ENCODE measurements around the gene CLP1. TPM values are rescaled to one million over a fixed set of nuclear protein-coding genes. Genes with fewer than 3 reads are reported as not detected.
"Not testable (repeated sequence)": the region's sequence is repeated elsewhere in the genome, so short reads cannot be mapped to it uniquely, and the experiment has no call there.

CLP1 gene
- total and polyA plus RNA-seq, 7 experiments from 2014 or later = 10.1 to 18.5 (median 13.3) TPM

GRCh38 chr11:57675176-57675941 is 17.8 kb downstream of the CLP1 start:
- H3K27ac Mint-ChIP-seq = peak overlapping the region in 6 of 9 donors; percentile 24 to 74 (median 62)
- Histone ChIP-seq H3K27ac (ENCODE audit: low read depth, low read length) (peak overlapping the region; percentile 24), H3K4me1 (ENCODE audit: control insufficient read depth in 2 of 2, insufficient read depth in 2 of 2, low read length in 2 of 2) (peaks cover 19 to 46% of the 10 kb centered on the region in 2 donors), H3K9me3 (ENCODE audit: control insufficient read depth in 2 of 3, low read length in 3 of 3) (no peaks in the 10 kb centered on the region), H3K27me3 (ENCODE audit: control insufficient read depth in 2 of 2, insufficient read depth in 2 of 2, low read length in 2 of 2) (no peaks in the 10 kb centered on the region), H3K36me3 (ENCODE audit: control insufficient read depth in 2 of 3, insufficient read depth in 3 of 3, low read length in 3 of 3) (peaks cover 6 to 59% (median 17%) of the 10 kb centered on the region in 3 experiments), H3K4me3 (ENCODE audit: low read length) (no peak overlapping the region)
- no peaks in the 10 kb centered on the region for H3K9me3 Mint-ChIP-seq
- H3K4me3 Mint-ChIP-seq = peak overlapping the region in 7 of 10 donors; percentile 13 to 84 (median 58)
- no peaks in the 10 kb centered on the region for H3K27me3 Mint-ChIP-seq
- ChIA-PET POLR2A (interaction anchor here (1.3 to 1.9 kb wide), 2 partner anchors 23 to 37 kb away, joined by 3 to 4 read pairs; partner anchors contain the start of genes MED19 and TMX2), CTCF (interaction anchor here (0.8 to 1.0 kb wide), 2 partner anchors 27 to 125 kb away, joined by 3 to 4 read pairs; no protein-coding TSS in a partner anchor)
- intact Hi-C loops (cut with micrococcal nuclease) = no loop called here
- H3K4me1 Mint-ChIP-seq = peaks cover 40 to 90% (median 84%) of the 10 kb centered on the region in 7 donors
- DNase-seq (no peak), ATAC-seq (no peak)
- H3K36me3 Mint-ChIP-seq = peaks cover 8 to 32% (median 20%) of the 10 kb centered on the region in 5 donors

- POLR2A ChIA-PET = no interaction called here
- Mint-ChIP-seq H3K4me3 (no peak overlapping the region), H3K27me3 (no peaks in the 10 kb centered on the region), H3K27ac (no peak overlapping the region), H3K36me3 (peaks cover 5 to 31% (median 26%) of the 10 kb centered on the region in 5 donors), H3K9me3 (no peaks in the 10 kb centered on the region), H3K4me1 (peaks cover 36 to 80% (median 68%) of the 10 kb centered on the region in 7 donors)
- ATAC-seq = no peak
- Histone ChIP-seq H3K36me3 (ENCODE audit: control insufficient read depth in 2 of 3, insufficient read depth in 3 of 3, low read length in 3 of 3) (peaks cover 3 to 66% (median 10%) of the 10 kb centered on the region in 3 experiments), H3K27ac (ENCODE audit: low read depth, low read length) (no peak overlapping the region), H3K9me3 (ENCODE audit: control insufficient read depth in 2 of 3, low read length in 3 of 3) (no peaks in the 10 kb centered on the region), H3K4me3 (ENCODE audit: low read length) (no peak overlapping the region), H3K4me1 (ENCODE audit: control insufficient read depth in 2 of 2, insufficient read depth in 2 of 2, low read length in 2 of 2) (peaks cover 11 to 40% of the 10 kb centered on the region in 2 donors), H3K27me3 (ENCODE audit: control insufficient read depth in 2 of 2, insufficient read depth in 2 of 2, low read length in 2 of 2) (no peaks in the 10 kb centered on the region)
- DNase-seq = no peak
- CTCF ChIA-PET = interaction anchor here (0.6 kb wide), 1 partner anchor 41 kb away, joined by 3 read pairs; no protein-coding TSS in a partner anchor
- intact Hi-C loops (cut with micrococcal nuclease) = no loop called here
These were observed 21.8 kb downstream of the CLP1 start for GRCh38 chr11:57679396-57679795.

- H3K4me1 ChIP-seq (ENCODE audit: control insufficient read depth in 2 of 2, insufficient read depth in 2 of 2, low read length in 2 of 2) = peaks cover 5 to 36% of the 10 kb centered on the region in 2 donors
- intact Hi-C loops (cut with micrococcal nuclease) = no loop called here
- Mint-ChIP-seq H3K36me3 (peaks cover 4 to 28% (median 27%) of the 10 kb centered on the region in 5 donors), H3K27me3 (no peaks in the 10 kb centered on the region), H3K4me3 (peak overlapping the region in 7 of 10 donors; percentile 8 to 54 (median 26)), H3K9me3 (no peaks in the 10 kb centered on the region), H3K27ac (peak overlapping the region in 8 of 9 donors; percentile 36 to 76 (median 46)), H3K4me1 (peaks cover 34 to 69% (median 57%) of the 10 kb centered on the region in 7 donors)
- H3K27ac ChIP-seq (ENCODE audit: low read depth, low read length) = no peak overlapping the region
- H3K4me3 ChIP-seq (ENCODE audit: low read length) = no peak overlapping the region
- DNase-seq = no peak
- ChIA-PET POLR2A (interaction anchor here (0.9 kb wide), 1 partner anchor 13 kb away, joined by 3 read pairs; no protein-coding TSS in a partner anchor), CTCF (interaction anchor here (0.7 kb wide), 1 partner anchor 188 kb away, joined by 4 read pairs; no protein-coding TSS in a partner anchor)
- no peak for ATAC-seq
- H3K27me3 ChIP-seq (ENCODE audit: control insufficient read depth in 2 of 2, insufficient read depth in 2 of 2, low read length in 2 of 2) = no peaks in the 10 kb centered on the region
- no peaks in the 10 kb centered on the region for H3K9me3 ChIP-seq (ENCODE audit: control insufficient read depth in 2 of 3, low read length in 3 of 3)
- H3K36me3 ChIP-seq (ENCODE audit: control insufficient read depth in 2 of 3, insufficient read depth in 3 of 3, low read length in 3 of 3) = peaks cover 0 to 66% (median 13%) of the 10 kb centered on the region in 3 experiments
These were observed 23.0 kb downstream of the CLP1 start for GRCh38 chr11:57680552-57680874.

GRCh38 chr11:57681168-57681567 is 23.6 kb downstream of the CLP1 start:
- no peak for ATAC-seq
- no peaks in the 10 kb centered on the region for H3K9me3 ChIP-seq (ENCODE audit: control insufficient read depth in 2 of 3, low read length in 3 of 3)
- peaks cover 0 to 67% (median 13%) of the 10 kb centered on the region in 3 experiments for H3K36me3 ChIP-seq (ENCODE audit: control insufficient read depth in 2 of 3, insufficient read depth in 3 of 3, low read length in 3 of 3)
- POLR2A ChIA-PET = interaction anchor here (0.9 kb wide), 1 partner anchor 12 kb away, joined by 3 read pairs; no protein-coding TSS in a partner anchor
- Mint-ChIP-seq H3K27me3 (no peaks in the 10 kb centered on the region), H3K4me1 (peaks cover 28 to 62% (median 50%) of the 10 kb centered on the region in 7 donors), H3K36me3 (peaks cover 4 to 27% (median 26%) of the 10 kb centered on the region in 5 donors), H3K9me3 (no peaks in the 10 kb centered on the region), H3K4me3 (peak overlapping the region in 4 of 10 donors; percentile 10 to 54 (median 36)), H3K27ac (peak overlapping the region in 7 of 9 donors; percentile 14 to 76 (median 59))
- no peak overlapping the region for H3K27ac ChIP-seq (ENCODE audit: low read depth, low read length)
- CTCF ChIA-PET = interaction anchor here (0.7 to 0.9 kb wide), 2 partner anchors 11 to 188 kb away, joined by 3 to 4 read pairs; no protein-coding TSS in a partner anchor
- peaks cover 4 to 31% of the 10 kb centered on the region in 2 donors for H3K4me1 ChIP-seq (ENCODE audit: control insufficient read depth in 2 of 2, insufficient read depth in 2 of 2, low read length in 2 of 2)
- H3K27me3 ChIP-seq (ENCODE audit: control insufficient read depth in 2 of 2, insufficient read depth in 2 of 2, low read length in 2 of 2) = no peaks in the 10 kb centered on the region
- intact Hi-C loops (cut with micrococcal nuclease) = no loop called here
- no peak for DNase-seq
- H3K4me3 ChIP-seq (ENCODE audit: low read length) = no peak overlapping the region

GRCh38 chr11:57690474-57690873 is 32.9 kb downstream of the CLP1 start:
- peaks cover 13 to 39% (median 32%) of the 10 kb centered on the region in 5 donors for H3K36me3 Mint-ChIP-seq
- POLR2A ChIA-PET = not testable (repeated sequence)

GRCh38 chr11:57698843-57699365 is 41.3 kb downstream of the CLP1 start:
- Mint-ChIP-seq H3K36me3 (peaks cover 0 to 34% (median 25%) of the 10 kb centered on the region in 5 donors), H3K4me1 (no peaks in the 10 kb centered on the region), H3K27ac (no peak overlapping the region), H3K9me3 (peaks cover 0 to 1% (median 0%) of the 10 kb centered on the region in 11 donors), H3K4me3 (no peak overlapping the region), H3K27me3 (no peaks in the 10 kb centered on the region)
- CTCF ChIA-PET = no interaction called here
- Histone ChIP-seq H3K27ac (ENCODE audit: low read depth, low read length) (no peak overlapping the region), H3K27me3 (ENCODE audit: control insufficient read depth in 2 of 2, insufficient read depth in 2 of 2, low read length in 2 of 2) (no peaks in the 10 kb centered on the region), H3K36me3 (ENCODE audit: control insufficient read depth in 2 of 3, insufficient read depth in 3 of 3, low read length in 3 of 3) (peaks cover 28 to 83% (median 36%) of the 10 kb centered on the region in 3 experiments), H3K4me3 (ENCODE audit: low read length) (no peak overlapping the region), H3K4me1 (ENCODE audit: control insufficient read depth in 2 of 2, insufficient read depth in 2 of 2, low read length in 2 of 2) (no peaks in the 10 kb centered on the region), H3K9me3 (ENCODE audit: control insufficient read depth in 2 of 3, low read length in 3 of 3) (no peaks in the 10 kb centered on the region)
- DNase-seq = no peak
- ATAC-seq = peak; percentile 34
- POLR2A ChIA-PET = interaction anchor here (0.8 kb wide), 1 partner anchor 23 kb away, joined by 3 read pairs; no protein-coding TSS in a partner anchor
- intact Hi-C loops (cut with micrococcal nuclease) = no loop called here

More at GRCh38 chr11:57690474-57690873, 32.9 kb downstream of the CLP1 start:
- DNase-seq; H3K4me1 Mint-ChIP-seq; H3K9me3 Mint-ChIP-seq; ATAC-seq; H3K27me3 ChIP-seq (ENCODE audit: control insufficient read depth in 2 of 2, insufficient read depth in 2 of 2, low read length in 2 of 2); H3K9me3 ChIP-seq (ENCODE audit: control insufficient read depth in 2 of 3, low read length in 3 of 3); CTCF ChIA-PET; H3K4me3 Mint-ChIP-seq; H3K27ac ChIP-seq (ENCODE audit: low read depth, low read length); intact Hi-C loops (cut with micrococcal nuclease); H3K4me3 ChIP-seq (ENCODE audit: low read length); H3K27ac Mint-ChIP-seq; H3K4me1 ChIP-seq (ENCODE audit: control insufficient read depth in 2 of 2, insufficient read depth in 2 of 2, low read length in 2 of 2); H3K27me3 Mint-ChIP-seq: not testable (repeated sequence)
- H3K36me3 ChIP-seq (ENCODE audit: control insufficient read depth in 2 of 3, insufficient read depth in 3 of 3, low read length in 3 of 3) = peaks cover 33 to 87% (median 41%) of the 10 kb centered on the region in 3 experiments

Data from naive thymus-derived CD4-positive, alpha-beta T cell (primary cell).